Suprapubic skin (tissue), 4 donors: ENCODE results near the gene C2. TPM values are rescaled to one million over a fixed set of nuclear protein-coding genes. Genes with fewer than 3 reads are reported as not detected.

ENCODE experiments used
- DNase-seq, 2 donors: peaks; one replicate each; pipeline ENCODE4 v3.0.0-alpha.2; 2019; ENCODE audit warnings: low spot score in 2 of 2
- H3K27ac ChIP-seq: fragments of 200-600 bp; sonication (generic); one replicate; pipeline ENCODE4 v1.5.1; 2019
- H3K27me3 ChIP-seq: fragments of 200-600 bp; sonication (generic); one replicate; pipeline ENCODE4 v1.5.1; 2019
- H3K36me3 ChIP-seq: fragments of 200-600 bp; sonication (generic); one replicate; pipeline ENCODE4 v1.5.1; 2019
- H3K4me1 ChIP-seq: fragments of 200-600 bp; sonication (generic); one replicate; pipeline ENCODE4 v1.5.1; 2019
- H3K4me3 ChIP-seq: fragments of 200-600 bp; sonication (generic); one replicate; pipeline ENCODE4 v1.5.1; 2019; ENCODE audit warnings: mild to moderate bottlenecking
- H3K9me3 ChIP-seq: fragments of 200-600 bp; sonication (generic); one replicate; pipeline ENCODE4 v1.5.1; 2019
- EP300 ChIP-seq: sonication (generic); formaldehyde crosslinking; IDR thresholded peaks from one replicate; pipeline ENCODE4 v1.6.1; 2017; ENCODE audit warnings: antibody characterized with exemption
- POLR2A ChIP-seq, 2 donors: fragments of 450-650 bp; IDR thresholded peaks; one replicate each; pipeline ENCODE4 v1.6.1; 2017; ENCODE audit warnings: antibody characterized with exemption in 2 of 2, mild to moderate bottlenecking in 2 of 2, moderate library complexity in 2 of 2
- POLR2AphosphoS5 ChIP-seq, 3 donors: sonication (generic); formaldehyde crosslinking; IDR thresholded peaks; one replicate each; pipeline ENCODE4 v1.6.1; 2017; ENCODE audit warnings: antibody characterized with exemption in 3 of 3
- WGBS: methylation state at CpG from one replicate; pipeline ENCODE4 v1.1.5; 2018; 5-methylcytosine and 5-hydroxymethylcytosine counted together
- total RNA-seq, 4 donors: library from RNA; depleted of rRNA; stranded (reverse); fragments of >200 nt; gene quantifications; one replicate each; pipeline ENCODE4 v1.1.0, GENCODE V29; 2016
- TF ChIP-seq, protein P1 (sequence below), 2 donors: fragments of 200-600 bp in 1 of 2; fragments of 450-650 bp in 1 of 2; sonication (generic) in 1 of 2; IDR thresholded peaks; one replicate each; pipeline ENCODE4 v1.5.1; 2016 to 2019; ENCODE audit warnings: antibody characterized with exemption in 2 of 2, mild to moderate bottlenecking in 1 of 2, moderate library complexity in 1 of 2

C2 gene
- total RNA-seq, 4 donors from 2014 or later: 2.6 to 6.4 (median 4.1) TPM

DNA sequence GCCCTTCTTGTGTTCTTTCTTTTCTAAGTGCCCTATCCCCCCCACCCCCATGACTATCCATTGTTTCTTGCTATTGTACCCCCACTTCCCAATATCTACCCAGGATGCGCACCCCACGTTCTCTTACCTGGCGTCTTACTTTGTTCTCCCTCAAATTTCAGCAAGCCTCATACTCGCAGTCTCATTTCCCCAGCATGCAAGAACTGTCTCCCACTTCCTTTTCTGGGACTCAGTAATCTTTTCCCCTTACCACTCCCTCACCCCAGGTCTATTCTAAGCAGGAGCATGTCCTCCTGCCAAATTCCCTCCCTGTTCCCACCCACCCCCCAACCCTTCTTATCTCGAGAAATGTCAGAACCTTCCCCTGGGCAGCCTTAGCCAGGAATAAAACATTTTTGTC, 28.3 kb upstream of the C2 start:
- Histone ChIP-seq H3K27me3 (no peaks in the 10 kb centered on the region), H3K36me3 (peaks cover 12% of the 10 kb centered on the region), H3K27ac (no peak overlapping the region), H3K4me1 (peaks cover 48% of the 10 kb centered on the region), H3K4me3 (no peak overlapping the region), H3K9me3 (no peaks in the 10 kb centered on the region)
- TF ChIP-seq EP300 (no peak), POLR2AphosphoS5 (IDR thresholded peaks at IDR 0.05) (no peak), POLR2A (IDR thresholded peaks at IDR 0.05) (no peak)
- TF ChIP-seq, protein P1, sequence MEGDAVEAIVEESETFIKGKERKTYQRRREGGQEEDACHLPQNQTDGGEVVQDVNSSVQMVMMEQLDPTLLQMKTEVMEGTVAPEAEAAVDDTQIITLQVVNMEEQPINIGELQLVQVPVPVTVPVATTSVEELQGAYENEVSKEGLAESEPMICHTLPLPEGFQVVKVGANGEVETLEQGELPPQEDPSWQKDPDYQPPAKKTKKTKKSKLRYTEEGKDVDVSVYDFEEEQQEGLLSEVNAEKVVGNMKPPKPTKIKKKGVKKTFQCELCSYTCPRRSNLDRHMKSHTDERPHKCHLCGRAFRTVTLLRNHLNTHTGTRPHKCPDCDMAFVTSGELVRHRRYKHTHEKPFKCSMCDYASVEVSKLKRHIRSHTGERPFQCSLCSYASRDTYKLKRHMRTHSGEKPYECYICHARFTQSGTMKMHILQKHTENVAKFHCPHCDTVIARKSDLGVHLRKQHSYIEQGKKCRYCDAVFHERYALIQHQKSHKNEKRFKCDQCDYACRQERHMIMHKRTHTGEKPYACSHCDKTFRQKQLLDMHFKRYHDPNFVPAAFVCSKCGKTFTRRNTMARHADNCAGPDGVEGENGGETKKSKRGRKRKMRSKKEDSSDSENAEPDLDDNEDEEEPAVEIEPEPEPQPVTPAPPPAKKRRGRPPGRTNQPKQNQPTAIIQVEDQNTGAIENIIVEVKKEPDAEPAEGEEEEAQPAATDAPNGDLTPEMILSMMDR (IDR thresholded peaks at IDR 0.05): no peak
- WGBS: 74% methylated on average over 5 of the region's 5 CpGs
- DNase-seq: no peak

DNA sequence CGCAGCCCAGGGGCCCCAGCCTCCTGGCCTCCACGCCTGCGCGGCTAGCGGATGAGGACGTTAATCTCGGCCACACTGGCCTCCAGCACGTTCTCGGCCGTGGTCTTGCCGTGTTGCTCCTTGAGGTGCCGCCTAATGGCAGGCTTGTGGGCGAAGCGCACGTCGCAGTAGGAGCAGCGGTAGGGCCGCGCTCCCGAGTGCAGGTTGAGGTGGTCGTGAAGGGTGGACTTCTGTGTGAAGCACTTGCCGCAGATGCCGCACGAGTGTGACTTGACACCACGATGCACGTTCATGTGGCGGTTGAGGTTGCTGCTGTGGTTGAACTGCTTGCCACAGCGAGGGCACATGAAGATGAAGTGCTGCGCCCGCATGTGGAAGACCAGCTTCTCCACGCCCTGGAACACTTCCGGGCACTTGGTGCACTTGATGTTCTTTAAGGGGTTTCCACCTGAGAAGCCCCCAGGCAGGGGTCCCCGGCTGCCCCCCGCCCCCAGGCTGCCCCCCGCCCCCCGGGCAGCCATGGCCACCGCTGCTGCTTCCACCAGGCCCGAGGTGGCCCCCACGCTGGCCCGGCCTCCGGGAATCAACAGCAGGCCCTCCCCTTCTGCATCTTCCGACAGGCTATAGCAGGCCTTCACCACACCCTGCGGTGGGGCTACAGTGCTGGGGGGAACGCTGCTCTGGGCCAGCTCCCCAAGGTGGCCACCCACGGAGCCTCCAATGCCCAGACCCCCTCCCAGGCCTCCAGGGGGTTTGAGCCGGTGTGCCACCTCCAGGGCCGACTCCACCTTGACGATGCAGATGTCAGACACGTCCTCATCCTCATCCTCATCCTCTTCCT, 27.4 kb upstream of the C2 start:
- H3K27me3 ChIP-seq: no peaks in the 10 kb centered on the region
- no peak overlapping the region for H3K4me3 ChIP-seq
- peaks cover 48% of the 10 kb centered on the region for H3K4me1 ChIP-seq
- no peak for DNase-seq
- TF ChIP-seq POLR2A (IDR thresholded peaks at IDR 0.05) (no peak), EP300 (no peak)
- 85% methylated on average over 37 of the region's 49 CpGs for WGBS
- peaks cover 3% of the 10 kb centered on the region for H3K36me3 ChIP-seq
- H3K9me3 ChIP-seq: no peaks in the 10 kb centered on the region
- no peak overlapping the region for H3K27ac ChIP-seq

DNA sequence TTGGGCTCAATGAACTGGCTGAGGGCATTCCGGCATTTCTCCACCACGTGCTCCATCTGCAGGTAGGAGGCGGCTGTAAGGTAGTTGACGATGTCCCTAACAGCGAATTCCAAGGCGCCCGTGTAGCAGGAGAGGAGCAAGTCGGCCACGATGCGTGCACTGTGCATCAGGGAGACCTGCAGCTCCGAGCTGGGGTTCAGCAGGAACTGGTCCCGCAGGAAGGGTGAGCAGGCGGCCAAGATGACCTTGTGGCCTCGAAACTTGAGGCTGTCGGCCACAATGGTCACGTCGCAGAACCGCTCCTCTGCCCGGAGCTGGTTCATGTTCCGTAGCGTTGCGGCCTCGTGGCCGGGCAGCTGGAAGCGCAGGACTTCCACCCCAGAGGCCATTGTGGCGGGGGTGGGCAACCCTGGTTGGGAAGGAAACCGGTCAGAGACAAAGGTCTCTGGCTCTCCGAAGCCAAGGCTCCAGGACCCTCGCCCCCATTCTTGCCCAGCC, 26.6 kb upstream of the C2 start:
- no peak for DNase-seq

DNA sequence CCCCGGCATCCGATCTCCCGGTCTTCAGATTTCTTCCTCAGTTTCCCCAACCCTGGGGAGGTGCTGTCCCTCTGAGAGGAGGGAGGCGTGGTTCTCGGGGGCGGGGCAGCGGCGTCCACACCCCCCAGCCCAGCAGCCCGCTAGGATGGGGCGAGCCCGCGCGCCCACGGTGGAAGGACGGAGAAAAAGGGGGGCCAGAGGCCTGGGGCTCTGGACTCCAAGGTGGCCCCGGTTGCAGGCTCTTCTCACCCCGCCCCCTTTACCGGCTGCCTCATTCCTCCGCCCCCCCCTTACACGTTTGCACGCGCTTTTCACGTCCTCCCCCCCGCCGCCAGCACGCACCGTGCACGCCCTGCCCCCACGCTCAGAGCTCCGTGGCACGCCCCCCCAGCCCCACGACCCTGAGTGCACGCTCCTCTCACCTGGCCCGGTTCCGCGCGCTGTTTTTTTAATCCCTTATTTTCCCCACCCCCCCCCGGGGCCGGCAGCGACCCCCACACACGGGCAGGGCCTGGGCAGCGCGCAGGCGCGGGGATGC, 26.0 kb upstream of the C2 start:
- TF ChIP-seq POLR2AphosphoS5 (IDR thresholded peaks at IDR 0.05): no peak
- TF ChIP-seq POLR2A (IDR thresholded peaks at IDR 0.05): no peak
- TF ChIP-seq, protein P1 (IDR thresholded peaks at IDR 0.05): no peak
- no peak for TF ChIP-seq EP300
- Histone ChIP-seq H3K4me3 (peak overlapping the region; percentile 69), H3K36me3 (no peaks in the 10 kb centered on the region), H3K4me1 (peaks cover 45% of the 10 kb centered on the region), H3K27ac (peak overlapping the region; percentile 85), H3K9me3 (no peaks in the 10 kb centered on the region), H3K27me3 (no peaks in the 10 kb centered on the region)
- under 1% methylated on average over 28 of the region's 45 CpGs for WGBS
- peak in 1 of 2 donors; percentile 84 for DNase-seq

More for the DNA sequence above, 26.6 kb upstream of the C2 start:
- no peaks in the 10 kb centered on the region for H3K36me3 ChIP-seq
- 20% methylated on average over 1 of the region's 29 CpGs for WGBS
- H3K4me3 ChIP-seq: peak overlapping the region; percentile 69
- peak overlapping the region; percentile 85 for H3K27ac ChIP-seq
- H3K4me1 ChIP-seq: peaks cover 48% of the 10 kb centered on the region
- no peak for TF ChIP-seq POLR2A (IDR thresholded peaks at IDR 0.05)
- TF ChIP-seq POLR2AphosphoS5 (IDR thresholded peaks at IDR 0.05): no peak
- H3K27me3 ChIP-seq: no peaks in the 10 kb centered on the region
- no peaks in the 10 kb centered on the region for H3K9me3 ChIP-seq

DNA sequence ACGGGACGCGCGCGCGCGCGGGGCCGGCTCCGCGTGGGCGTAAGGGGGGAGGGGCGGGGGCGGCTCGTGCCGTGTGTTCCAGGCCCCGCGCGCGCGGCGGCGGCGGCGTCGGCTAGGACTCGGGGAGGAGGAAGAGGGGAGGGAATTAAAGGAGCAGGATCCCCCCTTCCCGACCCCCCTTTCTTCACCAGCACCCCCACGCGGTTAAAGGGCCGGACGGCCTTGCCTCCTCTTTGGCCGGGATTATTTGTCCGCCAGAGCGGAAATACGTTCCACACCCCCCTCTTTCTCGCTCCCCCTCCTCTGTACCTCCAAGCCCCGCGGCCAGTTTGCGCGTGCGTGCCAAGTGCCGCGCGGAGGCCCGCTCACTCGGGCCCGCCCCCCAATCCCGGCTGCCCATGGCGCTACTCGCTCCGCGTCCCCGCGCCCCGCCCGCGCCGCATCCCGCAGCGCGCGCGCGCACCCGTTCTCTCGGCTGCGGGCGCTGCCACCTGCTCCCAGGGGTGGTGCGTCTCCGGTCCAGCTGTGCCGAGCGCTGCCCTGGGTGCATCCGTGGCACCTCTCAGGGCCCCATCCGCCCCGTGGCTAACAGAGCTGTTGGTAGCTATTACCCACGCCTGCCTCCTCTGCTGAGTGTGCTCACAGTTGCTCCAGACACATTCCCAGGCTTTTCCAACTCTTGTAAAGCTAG, 25.4 kb upstream of the C2 start, which contains the start of gene ZBTB12:
ZBTB12 (minus strand) TSS at position 134 of the 691 bp plus-strand sequence. CDS start 781 bp downstream, outside the sequence.
- peak within 1 kb of the TSS; percentile 69 for H3K4me3 ChIP-seq
- under 1% methylated on average over 37 of the region's 77 CpGs for WGBS
- H3K4me1 ChIP-seq: peaks cover 39% of the 10 kb centered on the region
- H3K9me3 ChIP-seq: no peaks in the 10 kb centered on the region
- TF ChIP-seq EP300: no peak
- no peak for TF ChIP-seq POLR2A (IDR thresholded peaks at IDR 0.05)
- TF ChIP-seq, protein P1 (IDR thresholded peaks at IDR 0.05): no peak
- TF ChIP-seq POLR2AphosphoS5 (IDR thresholded peaks at IDR 0.05): no peak
- peak within 1 kb of the TSS; percentile 85 for H3K27ac ChIP-seq
- H3K27me3 ChIP-seq: no peaks in the 10 kb centered on the region
- peak; percentile 89 to 92 for DNase-seq
- no peaks in the 10 kb centered on the region for H3K36me3 ChIP-seq

DNA sequence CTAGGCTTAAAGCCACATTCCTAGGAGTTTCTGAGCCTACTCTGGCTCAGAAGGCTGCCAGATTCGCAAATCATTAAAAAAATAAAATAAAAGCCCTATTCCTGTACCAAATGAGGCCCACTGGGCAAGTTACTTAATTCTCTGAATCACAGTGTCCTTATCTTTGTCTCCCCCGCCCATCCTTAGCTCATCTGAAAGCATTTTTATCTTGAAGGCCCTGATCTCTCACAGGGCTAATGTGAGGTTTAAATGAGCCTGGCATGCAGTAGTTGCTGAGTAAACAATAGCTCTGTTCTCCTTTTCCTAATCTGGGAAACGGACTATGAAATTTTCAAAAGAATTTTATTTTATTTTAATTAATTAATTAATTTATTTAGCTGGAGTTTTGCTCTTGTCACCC, 23.6 kb upstream of the C2 start:
- Histone ChIP-seq H3K36me3 (no peaks in the 10 kb centered on the region), H3K27ac (no peak overlapping the region), H3K4me1 (peaks cover 32% of the 10 kb centered on the region), H3K4me3 (no peak overlapping the region), H3K27me3 (no peaks in the 10 kb centered on the region), H3K9me3 (no peaks in the 10 kb centered on the region)
- WGBS: 89% methylated on average over 3 of the region's 3 CpGs
- TF ChIP-seq, protein P1 (IDR thresholded peaks at IDR 0.05): no peak
- TF ChIP-seq POLR2AphosphoS5 (IDR thresholded peaks at IDR 0.05): no peak
- TF ChIP-seq POLR2A (IDR thresholded peaks at IDR 0.05): no peak
- no peak for TF ChIP-seq EP300
- DNase-seq: no peak
